ENCODE measurements around the gene IL36G.

DNA sequence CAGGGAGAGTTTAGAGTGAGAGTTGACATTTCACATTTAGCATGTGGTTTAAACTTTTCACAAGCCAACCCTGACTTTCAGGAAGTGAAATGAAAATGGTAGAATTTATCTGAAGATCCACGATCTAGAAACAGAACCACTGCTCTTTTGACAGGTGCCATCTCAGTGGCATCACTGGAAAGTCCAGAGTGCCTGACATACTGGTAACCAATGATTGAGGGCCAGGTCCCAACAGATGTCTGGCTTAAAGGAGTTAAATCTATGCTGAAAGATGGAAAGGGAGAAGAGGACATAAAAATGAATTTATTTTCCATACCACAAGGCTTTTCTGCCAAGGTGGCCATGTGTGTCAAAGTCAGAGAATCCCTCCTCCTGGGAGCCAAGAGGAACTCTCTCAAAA lies 2.7 kb downstream of the IL36G start:
- TF ChIP-seq, protein P1, sequence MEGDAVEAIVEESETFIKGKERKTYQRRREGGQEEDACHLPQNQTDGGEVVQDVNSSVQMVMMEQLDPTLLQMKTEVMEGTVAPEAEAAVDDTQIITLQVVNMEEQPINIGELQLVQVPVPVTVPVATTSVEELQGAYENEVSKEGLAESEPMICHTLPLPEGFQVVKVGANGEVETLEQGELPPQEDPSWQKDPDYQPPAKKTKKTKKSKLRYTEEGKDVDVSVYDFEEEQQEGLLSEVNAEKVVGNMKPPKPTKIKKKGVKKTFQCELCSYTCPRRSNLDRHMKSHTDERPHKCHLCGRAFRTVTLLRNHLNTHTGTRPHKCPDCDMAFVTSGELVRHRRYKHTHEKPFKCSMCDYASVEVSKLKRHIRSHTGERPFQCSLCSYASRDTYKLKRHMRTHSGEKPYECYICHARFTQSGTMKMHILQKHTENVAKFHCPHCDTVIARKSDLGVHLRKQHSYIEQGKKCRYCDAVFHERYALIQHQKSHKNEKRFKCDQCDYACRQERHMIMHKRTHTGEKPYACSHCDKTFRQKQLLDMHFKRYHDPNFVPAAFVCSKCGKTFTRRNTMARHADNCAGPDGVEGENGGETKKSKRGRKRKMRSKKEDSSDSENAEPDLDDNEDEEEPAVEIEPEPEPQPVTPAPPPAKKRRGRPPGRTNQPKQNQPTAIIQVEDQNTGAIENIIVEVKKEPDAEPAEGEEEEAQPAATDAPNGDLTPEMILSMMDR (IDR thresholded peaks at IDR 0.05): no peak
- no peak for TF ChIP-seq POLR2AphosphoS5 (IDR thresholded peaks at IDR 0.05)

Measured in prostate gland (tissue), 2 donors.